HG02938 (cell line): ENCODE results near the gene ANXA6.

Experiments
- ATAC-seq: cut with Tn5 transposase; IDR thresholded peaks from one replicate; pipeline ENCODE4 v1.9.1; 2021; ENCODE audit warnings: mild to moderate bottlenecking, moderate library complexity; ENCODE audit not compliant: unreplicated experiment

Gene ANXA6

DNA sequence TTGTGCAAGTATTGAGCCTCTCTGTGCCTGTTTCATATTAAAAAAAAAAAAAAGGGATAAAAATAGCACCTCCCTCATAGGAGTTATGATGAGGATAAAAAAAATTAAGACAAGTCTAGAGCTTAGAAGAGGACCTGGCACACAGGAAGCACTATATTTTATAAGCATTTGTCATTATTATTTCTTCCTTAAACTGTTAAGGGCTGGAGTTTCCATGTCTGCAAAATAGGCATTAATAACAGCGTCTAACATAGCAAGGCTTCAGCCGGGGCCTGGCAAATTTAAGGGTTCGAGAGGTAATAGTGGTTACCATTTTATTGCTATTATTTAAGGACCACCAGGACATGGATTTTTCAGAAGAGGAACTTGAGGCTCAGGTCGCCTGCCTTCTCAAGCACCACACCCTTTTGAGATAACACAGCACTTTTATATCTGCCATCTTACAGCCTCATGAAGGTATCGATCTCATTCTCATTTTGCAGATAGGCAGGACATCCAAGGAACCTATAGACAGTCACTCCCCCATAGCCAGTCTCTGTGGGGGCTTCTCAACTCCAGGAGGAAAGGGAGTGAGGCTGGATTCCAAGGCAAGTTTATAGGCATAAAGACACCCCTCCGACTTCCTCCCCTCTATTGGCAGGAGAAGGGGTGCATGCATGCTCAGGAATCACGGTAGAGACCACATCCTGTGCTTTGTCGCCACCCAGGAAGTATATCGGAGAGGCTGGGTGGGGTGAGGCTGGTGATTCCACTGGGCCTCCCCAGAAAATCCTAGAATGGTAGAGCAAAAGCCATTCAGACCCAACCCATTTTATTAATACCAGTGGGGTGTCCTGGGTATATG lies 2.4 kb downstream of the ANXA6 start:
- no peak for ATAC-seq

DNA sequence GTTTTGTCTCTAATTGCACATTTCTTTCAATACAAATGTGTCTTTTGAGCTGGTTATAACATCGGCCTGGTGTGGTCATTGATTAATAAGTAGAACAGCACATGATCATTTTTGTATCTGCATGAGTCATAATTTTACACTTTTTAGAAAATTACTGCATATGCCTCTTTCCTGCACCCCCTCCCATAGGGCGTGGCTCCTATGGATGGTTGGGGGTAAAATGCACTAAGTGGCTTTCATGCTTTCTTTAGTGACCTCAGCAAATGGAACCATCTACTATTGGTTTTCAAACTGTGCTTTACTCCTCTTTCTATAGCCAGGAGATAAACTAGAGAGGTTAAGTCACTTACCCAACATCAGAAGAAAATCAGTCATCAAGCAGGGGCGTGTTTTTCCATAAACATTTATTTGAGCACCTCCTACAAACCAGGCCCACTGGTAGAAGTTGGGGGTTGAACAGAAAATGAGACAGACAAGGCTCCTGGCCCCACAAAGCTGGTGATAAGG lies 3.8 kb downstream of the ANXA6 start:
- no peak for ATAC-seq

DNA sequence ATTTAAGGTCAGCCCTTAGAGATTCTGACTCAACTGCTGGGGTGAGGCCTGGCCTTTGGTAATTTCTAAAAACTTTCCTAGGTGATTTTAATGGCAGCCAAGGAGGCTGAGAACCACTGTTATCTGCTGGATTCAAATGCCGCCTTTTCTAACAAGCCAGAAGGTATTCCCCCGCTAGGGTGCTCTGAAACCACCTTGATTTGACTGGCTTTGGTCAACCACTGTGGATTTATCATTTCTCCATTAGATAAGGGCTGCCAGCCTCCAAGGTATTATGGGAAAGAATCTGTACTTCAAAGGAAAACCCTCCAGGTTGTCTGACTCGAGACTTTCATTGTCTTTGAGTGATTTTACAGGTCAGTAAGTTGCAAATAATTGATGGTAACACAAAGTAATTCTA lies 4.3 kb downstream of the ANXA6 start:
- ATAC-seq: no peak

DNA sequence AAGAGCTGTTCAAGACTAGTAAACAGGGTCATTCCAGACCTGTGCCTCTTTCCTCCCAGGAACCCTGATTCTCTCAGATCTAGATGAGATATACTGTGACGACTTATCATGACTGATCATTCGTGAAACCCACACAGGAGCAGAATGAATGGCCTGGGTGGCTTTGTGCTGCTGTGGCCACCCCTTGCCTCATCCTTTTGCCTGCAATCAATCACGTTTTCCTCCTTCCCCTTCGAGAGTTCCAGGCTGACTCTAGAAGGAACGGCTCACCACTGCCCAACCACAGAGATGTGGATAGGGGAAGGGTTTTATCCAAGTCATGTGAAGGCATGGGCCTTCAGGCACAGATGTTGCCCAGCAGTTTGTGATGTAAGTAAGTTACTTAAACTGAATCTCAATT lies 5.8 kb downstream of the ANXA6 start:
- peak; percentile 33 for ATAC-seq

DNA sequence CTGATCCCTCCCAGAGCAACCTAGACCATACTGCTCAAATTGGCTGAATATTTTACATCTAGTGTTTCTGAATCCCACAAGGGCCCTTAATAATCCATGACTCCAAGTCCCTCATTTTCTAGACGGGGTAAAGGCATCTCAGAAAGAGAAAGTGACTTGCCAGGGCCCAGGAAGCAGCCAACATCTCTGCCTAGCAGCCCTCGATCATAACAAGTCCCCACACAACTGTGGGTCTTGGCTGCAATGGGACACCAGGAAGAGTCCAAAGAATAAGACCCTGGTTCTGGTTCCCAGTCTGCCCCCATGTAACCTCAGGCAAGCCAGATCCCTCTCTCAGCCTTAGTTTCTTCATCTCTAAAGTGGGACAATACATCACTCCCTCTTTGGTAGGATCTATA lies 6.3 kb downstream of the ANXA6 start:
- ATAC-seq: no peak

DNA sequence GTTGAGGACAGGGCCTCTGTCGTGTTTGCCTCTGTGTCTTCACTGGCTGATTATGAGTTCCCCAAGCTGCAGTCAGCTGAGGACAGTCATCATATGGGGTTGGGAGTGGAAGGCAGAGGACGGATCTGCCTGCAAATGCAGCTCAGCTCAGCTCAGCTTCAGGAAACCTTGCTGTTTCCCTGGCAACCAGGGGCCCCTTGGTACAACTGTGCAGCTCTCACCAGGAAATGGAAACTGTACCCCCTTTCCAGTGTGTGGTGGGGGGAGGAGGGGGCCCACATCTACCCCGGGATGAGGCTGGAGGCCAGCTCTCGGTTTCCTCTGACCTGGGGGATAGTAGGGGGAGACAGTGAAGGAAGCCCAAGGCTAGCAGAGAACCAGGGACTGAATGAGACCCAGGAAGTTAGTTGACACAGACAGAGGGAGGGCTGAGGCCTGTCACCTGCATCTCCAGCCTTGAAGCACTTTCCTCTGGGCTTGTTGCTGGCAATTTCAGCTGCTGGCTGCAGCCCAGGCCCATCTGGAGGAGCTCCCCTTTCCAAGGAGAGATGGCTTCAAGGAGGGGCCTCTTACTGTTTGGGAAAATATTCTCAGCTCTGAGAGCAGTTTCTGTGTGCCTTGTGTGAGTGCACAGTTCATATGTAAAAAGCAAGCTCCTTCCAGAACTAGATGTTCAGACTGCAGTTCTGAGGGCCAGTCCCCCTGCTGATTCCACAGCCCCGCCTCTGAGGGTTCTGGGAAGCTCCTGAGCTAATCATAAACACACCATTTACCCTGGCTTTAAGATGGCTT lies 6.9 kb downstream of the ANXA6 start:
- ATAC-seq: peak; percentile 43

DNA sequence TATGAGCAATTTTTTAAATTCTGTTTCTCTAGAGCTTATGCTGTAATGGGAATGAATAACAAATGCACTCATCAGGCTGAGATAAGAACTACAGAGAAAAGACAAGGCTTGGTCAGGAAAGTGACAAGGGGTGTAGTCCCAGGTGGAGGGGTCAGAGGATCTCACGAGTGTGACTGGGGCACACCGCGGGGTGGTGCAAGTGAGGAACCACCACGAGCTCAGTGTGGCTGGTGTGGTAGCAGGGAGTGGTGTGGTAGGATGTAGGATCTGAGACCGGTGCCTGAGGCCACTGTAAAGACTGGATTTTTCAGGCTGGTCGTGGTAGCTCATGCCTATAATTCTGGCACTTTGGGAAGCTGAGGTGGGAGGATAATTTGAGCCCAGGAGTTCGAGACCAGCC lies 9.0 kb downstream of the ANXA6 start:
- ATAC-seq: no peak

DNA sequence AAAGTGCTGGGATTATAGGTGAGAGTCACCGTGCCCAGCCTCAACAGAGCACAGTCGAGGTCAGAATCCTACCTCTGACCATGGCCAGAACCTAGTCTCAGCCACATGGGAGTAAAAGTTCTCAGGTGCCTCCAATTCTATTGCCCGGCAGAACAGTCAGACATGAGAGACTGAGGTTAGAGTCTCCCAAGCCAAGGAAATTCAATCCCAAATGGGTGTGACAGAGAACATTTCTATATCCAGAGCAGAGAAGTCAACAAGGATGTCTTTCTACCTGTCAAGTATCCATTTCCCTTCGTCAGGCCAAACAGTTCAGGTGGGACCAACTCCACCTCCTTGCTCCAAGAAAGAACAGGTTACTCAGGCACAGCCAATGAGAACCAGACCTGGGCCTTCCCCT lies 10.5 kb downstream of the ANXA6 start:
- ATAC-seq: no peak

DNA sequence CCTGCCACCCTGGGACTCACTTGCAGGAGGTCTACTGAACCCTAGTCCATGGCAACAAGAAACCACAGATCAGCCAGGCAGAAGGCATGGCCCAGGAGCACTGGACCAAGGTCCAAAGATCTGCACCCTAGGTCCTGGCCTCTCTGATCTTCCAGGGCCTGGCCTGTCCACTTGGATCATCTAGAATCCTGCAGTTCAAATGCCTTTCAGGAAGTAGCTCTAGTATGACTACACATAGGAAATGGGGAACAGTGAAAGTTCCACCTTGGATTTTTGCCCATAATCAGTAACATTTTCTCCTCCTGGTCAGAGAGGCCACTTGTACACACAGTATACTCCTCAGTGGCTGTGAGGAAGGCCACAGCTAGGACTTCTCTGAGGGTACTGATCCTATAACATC lies 11.5 kb downstream of the ANXA6 start:
- no peak for ATAC-seq

DNA sequence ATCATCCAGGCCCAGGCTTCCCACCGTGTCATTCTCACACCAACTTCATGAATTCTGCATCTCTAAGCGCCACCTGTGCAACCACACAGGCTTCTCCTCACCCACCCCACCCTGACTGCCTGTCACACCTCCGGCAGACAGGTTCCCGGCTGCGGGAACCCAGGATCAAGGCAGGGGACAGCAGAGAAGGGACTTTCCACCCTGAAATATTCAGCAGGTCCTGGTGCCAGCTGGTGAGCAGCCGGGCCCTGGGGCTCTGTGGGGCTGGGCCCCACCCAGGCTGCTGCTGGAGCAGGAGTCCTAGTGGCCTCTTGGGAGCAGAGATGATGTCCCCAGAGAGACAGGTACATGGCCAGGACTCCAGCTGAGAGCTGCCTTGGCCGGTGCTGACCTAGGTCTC lies 12.7 kb downstream of the ANXA6 start:
- ATAC-seq: no peak

DNA sequence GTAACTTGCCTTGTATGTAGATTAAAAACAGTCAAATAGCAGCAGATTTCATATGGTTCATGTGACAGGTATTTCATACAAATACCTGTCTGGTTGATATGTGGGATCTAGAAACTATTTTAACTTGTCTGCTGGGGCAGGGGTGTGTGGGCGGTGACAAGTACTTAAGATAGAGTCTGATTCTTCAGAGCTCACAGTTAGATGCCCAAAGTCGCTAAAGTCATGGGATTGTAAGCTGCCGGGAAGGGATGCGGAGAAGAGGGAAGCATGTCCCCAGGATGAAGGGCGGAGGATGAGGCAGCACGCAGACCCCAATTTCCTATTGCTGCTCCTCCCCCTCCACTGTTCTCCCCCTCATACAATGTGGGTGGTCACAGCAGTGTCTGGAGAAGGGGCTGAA lies 13.3 kb downstream of the ANXA6 start:
- no peak for ATAC-seq

DNA sequence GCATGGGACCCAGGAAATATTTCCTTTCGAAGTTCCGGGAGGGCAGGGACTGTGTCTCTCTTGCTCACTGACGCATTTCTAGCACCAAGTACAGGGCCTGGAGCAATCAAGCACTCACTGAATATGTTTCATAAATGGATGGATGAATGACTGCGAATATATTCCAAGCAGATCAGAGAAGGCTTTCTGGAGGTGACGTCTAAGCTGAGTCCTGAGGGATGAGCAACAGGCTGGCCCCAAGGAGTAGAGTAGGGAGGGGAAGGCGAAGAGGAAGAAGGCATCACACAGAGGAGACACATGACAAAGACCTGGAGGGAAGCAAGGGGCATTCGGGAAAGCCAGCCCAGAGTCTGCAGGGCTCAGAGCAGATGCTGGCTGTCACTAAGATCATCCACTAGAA lies 13.9 kb downstream of the ANXA6 start:
- ATAC-seq: no peak

DNA sequence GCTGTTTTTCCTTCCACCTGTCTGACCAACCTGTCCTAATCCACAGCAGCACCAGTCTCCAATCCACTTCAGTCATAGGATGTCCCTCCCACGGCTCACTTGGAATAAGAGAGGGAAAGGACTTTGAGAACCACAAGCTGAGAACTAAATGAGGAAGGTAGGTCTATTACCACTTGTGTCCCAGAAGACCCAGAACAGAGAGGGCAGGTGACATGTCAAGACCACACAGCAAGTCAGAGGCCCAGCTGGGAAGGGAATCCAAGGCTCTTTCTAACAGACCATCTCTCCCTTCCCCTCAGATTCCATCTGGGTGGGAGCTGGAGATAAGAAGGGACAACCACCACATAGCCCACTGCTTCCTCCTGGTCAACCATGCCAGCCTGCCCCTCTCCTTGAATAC lies 14.6 kb downstream of the ANXA6 start:
- no peak for ATAC-seq

DNA sequence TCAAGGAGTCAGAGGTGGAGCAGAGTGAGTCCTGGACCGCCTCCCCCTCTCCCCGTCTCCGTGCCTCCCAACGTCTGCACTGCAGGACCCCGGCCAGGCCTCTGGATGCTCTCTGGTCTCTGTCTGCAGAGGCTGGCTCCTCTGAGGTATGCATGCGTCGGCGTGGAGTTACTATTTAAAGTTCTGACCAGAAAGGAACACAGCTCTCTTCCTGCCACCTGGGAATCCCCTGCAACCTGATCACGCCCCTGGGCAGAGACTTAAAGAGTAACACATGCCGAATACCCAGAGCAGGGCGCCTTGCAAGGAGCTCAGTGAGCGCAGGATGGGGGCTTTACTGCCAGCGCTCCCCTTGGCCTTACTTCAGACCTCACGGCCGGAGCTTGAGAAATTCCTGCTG lies 16.0 kb downstream of the ANXA6 start:
- ATAC-seq: peak; percentile 90

DNA sequence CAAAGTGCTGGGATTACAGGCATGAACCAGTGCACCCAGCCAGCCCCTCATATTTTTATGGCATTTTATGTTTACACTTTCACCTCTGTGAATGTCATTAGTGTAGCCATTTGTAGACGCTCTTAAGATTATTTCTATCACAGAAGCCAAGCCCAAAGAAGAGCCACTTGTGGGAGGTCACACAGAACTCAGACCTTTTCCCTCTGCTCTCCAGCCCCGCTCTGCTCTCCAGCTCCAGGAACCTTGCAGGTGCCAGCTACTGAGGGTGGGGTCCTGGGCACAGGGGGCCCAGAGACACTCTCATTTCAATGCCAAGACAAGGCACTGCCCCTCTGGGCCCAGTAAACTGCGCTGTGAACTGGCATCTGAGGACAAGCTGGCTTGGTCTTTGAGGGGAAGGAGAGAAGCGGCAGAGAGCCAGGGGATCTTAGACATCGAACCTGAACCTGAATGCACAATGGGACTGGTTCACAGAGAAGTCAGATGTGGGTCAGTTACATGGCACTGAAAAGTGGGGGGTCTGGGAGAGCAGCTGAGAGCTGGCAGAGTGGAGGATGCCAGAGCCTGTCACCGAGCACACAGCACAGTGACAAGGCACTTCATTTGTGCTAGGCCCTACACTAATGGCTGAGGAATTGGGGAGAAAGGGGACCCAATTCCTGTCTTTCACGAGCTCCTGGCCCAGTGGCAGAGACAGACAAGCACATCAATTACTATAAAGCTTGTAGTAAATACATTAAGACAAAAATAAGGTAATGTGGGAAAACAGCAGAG lies 16.7 kb downstream of the ANXA6 start:
- no peak for ATAC-seq

DNA sequence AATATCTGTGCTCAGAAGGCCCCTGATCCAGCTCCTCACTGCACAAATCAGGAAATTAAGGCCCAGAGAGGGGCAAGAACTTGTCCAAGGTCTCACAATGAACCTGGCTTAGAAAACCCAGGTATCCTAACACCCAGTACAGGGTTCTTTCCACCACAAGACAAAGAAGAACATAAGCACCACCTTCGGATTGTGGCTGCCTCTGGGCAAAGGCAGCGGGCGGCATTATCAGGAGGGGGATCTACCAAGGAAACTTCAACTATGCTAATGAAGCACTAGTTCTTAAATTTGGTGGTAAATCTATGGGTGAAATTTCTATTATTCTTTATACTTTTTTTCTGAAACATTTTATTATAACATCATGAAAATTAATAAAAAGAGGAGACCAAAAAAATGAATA lies 17.9 kb downstream of the ANXA6 start:
- ATAC-seq: no peak

DNA sequence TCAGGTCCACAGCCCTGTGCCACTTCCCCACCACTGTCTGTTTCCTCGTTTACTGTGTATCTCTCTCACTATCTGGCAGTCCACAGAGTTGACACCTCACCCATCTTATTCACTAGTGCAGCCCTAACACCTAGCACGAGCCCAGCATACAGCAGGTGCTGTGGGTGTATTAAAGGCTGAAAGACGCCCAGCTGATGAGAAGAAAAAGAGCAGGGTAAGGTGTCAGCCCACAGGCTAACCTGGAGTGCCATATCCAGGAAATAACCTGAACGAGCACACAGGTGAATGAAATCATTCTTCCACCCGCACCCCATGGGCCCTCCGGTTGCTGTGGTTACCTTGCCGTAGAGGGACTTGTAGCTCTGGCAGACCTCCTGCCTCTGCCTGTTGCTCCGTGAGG lies 18.6 kb downstream of the ANXA6 start:
- ATAC-seq: no peak

DNA sequence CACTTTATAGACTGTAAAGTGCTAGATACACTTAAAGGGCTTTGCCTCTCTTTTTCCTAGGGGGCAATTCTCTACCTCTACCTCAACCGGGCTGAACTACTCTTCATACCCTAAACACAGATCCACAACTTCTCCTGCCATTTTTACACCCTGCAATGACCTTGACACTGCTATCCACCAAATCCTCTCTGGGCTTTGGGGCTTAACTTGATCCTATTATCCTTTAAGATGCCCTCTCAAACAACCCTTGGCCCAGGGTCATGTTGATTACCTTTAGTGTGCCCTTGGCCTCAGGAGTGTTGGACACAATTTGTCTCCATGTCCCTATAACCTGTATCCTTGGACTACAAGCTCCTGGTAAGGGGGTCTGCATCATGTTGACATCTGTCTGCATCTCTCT lies 19.5 kb downstream of the ANXA6 start:
- no peak for ATAC-seq

DNA sequence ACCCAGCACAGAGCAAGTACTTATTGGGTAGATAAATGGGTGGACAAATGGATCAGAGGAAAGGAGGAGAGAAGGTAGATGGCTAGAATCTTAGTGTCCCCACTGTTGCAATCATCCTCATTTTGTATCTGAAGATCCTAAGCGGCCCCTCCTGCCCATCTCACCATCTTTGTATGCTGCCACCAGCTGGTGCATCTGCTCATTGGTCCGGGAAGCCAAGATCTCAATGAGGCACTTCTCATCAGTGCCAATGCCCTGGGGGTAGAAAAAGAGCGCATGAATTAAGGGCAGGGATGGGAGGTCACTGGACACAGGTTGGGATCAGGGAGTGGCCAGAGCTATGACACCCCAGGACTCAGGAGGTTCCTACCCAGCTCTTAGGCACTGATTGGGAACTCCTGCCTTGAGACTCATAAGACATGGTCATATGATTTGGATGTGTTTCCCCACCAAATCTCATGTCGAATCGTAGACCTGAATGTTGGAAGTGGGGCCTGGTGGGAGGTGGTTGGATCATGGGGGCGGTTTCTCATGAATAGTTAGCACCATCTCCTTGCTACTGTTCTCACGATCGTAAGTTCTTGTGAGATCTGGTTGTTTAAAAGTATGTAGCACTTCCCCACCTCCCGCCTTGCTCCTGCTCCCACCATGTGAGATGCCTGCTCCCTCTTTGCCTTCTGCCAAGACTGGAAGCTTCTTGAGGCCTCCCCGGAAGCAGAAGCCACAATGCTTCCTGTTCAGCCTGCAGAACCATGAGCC lies 20.3 kb downstream of the ANXA6 start:
- ATAC-seq: no peak

DNA sequence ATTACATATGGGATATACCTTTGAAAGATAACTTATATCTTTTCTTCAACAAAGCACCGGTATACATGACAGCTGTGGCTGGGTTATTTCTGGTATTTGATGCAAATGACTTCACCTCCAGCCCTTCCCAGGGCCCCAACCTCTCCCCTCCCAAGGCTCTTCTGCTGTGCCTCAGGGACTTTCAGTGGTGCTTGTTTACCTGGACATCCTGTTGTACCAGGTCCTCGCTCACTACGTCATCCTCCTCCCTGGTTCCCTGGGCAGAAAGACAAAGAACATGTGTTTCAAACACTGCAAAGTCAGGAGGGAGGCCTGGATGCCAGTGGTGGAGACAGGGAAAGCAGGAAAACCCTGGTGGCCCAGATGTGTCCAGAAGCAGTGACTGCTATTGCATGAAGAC lies 23.4 kb downstream of the ANXA6 start:
- ATAC-seq: peak; percentile 49

DNA sequence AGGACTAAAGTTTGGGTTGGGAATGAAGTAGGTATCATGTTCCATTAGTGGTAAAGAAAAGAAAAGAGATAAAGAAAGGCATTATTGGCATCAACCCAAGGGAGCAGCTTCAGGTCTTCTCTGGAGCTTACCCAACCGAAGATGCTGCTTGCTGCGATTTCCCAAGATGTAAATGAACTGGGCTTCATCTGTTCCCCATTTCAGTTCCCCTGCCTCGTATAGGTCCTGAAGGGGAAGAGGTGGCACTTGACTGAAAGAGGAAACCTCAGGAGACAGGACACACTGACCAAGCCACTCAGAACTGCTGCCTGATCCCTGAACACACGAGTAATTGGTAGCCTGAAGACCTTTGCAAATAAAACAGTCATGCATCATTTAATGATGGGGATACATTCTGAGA lies 24.6 kb downstream of the ANXA6 start:
- no peak for ATAC-seq
